K562 (cell line): ENCODE measurements around the gene IP6K2. TPM values are rescaled to one million over a fixed set of nuclear protein-coding genes. Genes with fewer than 3 reads are reported as not detected.

ENCODE experiments used
- BACH1 ChIP-seq: fragments of 200-800 bp; sonication (Bioruptor generic); IDR thresholded peaks from 2 replicates; pipeline ENCODE4 v1.6.1; 2016; ENCODE audit warnings: missing genetic modification characterization, missing compliant biosample characterization
- CBFA2T2 ChIP-seq: fragments of 450-650 bp; conservative IDR thresholded peaks from 2 replicates; pipeline ENCODE4 v1.6.1; 2017; ENCODE audit warnings: mild to moderate bottlenecking
- CBFA2T3 ChIP-seq: fragments of 450-650 bp; IDR thresholded peaks from 2 replicates; pipeline ENCODE4 v1.6.1; 2017
- MAFK ChIP-seq: IDR thresholded peaks from 2 replicates; pipeline ENCODE4 v1.6.1; 2011; ENCODE audit warnings: low read length, improper control_type of control experiment
- NCOR1 ChIP-seq: fragments of 450-650 bp; IDR thresholded peaks from 2 replicates; pipeline ENCODE4 v1.6.1; 2016; ENCODE audit warnings: mild to moderate bottlenecking, moderate library complexity
- NFRKB ChIP-seq: fragments of 450-650 bp; IDR thresholded peaks from 2 replicates; pipeline ENCODE4 v1.6.1; 2016; ENCODE audit warnings: low read depth
- polyA plus RNA-seq, 8 experiments: library from polyadenylated mRNA; depleted of rRNA in 4 of 8; stranded (reverse) in 5 of 8; unstranded in 3 of 8; fragments of >200 nt; fragmentation: Nextera tagmentation in 2 of 8; fragmentation: Illumina TruSeq in 1 of 8; extraction: Ambion mirVana in 2 of 8; extraction: Trizol in 1 of 8; gene quantifications; 2 replicates each; pipeline versions ENCODE4 v1.2.1 to v1.2.3, GENCODE V29; 2011 to 2014; ENCODE audit warnings: inconsistent platforms in 1 of 8, missing spikeins in 1 of 8
- total RNA-seq, 7 experiments: library from RNA; depleted of rRNA in 6 of 7; stranded (reverse); fragments of >200 nt in 6 of 7; fragmentation: Illumina TruSeq in 2 of 7; extraction: Trizol in 2 of 7; gene quantifications; 2 replicates each; pipeline versions ENCODE4 v1.2.1 to v1.2.3, GENCODE V29; 2011 to 2021; ENCODE audit warnings: low replicate concordance in 1 of 7
- TF ChIP-seq, protein P1 (sequence below): fragments of 450-650 bp; IDR thresholded peaks from 2 replicates; pipeline ENCODE4 v1.6.1; 2016; ENCODE audit warnings: low read depth
- TF ChIP-seq, protein P2 (sequence below), 2 experiments: fragments of 450-650 bp; formaldehyde crosslinking in 1 of 2; IDR thresholded peaks; 2 replicates each; pipeline versions ENCODE4 v1.4.0 to v1.6.1; 2014 to 2020; ENCODE audit warnings: mild to moderate bottlenecking in 2 of 2, borderline replicate concordance in 1 of 2, low read depth in 1 of 2
- TF ChIP-seq, protein P3 (sequence below): sonication (generic); formaldehyde crosslinking; IDR thresholded peaks from 2 replicates; pipeline ENCODE4 v1.8.1; 2023; ENCODE audit warnings: mild to moderate bottlenecking, missing genetic modification reagents, moderate library complexity

The IP6K2 gene
- total and polyA plus RNA-seq, 9 of the 15 experiments (the other 6 are each of a cell fraction or from before 2014, with no cell fraction given): 19.6 to 78.1 (median 48.0) TPM

DNA sequence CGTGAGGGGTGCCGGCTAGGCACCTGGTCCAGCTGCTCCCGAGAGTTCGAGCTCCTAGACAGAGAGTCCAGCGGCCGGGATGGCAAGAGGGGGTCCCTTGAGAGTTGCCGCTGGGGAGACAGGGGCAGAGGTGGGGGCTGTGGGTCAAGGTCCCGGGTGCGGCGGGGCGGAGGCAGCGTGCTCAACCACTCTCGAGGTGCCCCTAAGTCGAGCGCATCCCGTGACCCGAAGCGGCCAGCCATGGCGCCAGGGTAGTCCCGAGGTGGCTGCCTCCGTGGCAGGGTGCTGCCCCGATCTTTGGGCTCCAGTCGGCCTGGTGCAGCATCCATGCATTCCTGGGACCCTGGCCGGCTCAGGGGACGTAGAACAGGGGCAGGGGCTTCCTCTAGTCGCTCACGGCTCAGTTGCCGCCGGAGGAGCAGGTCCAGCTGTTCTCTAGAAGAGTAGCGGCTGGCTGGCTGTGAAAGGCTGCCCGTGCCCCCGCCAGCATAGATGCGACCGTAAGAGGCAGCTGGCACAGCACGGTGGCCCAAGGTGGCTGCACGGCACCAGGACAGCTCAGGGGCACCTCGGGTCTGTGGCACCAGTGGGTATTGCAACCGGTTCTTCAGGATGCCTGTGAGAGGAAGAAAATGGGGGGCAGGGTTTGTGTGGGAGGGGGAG, 76.9 kb downstream of the IP6K2 start (continued):
- TF ChIP-seq, protein P1, sequence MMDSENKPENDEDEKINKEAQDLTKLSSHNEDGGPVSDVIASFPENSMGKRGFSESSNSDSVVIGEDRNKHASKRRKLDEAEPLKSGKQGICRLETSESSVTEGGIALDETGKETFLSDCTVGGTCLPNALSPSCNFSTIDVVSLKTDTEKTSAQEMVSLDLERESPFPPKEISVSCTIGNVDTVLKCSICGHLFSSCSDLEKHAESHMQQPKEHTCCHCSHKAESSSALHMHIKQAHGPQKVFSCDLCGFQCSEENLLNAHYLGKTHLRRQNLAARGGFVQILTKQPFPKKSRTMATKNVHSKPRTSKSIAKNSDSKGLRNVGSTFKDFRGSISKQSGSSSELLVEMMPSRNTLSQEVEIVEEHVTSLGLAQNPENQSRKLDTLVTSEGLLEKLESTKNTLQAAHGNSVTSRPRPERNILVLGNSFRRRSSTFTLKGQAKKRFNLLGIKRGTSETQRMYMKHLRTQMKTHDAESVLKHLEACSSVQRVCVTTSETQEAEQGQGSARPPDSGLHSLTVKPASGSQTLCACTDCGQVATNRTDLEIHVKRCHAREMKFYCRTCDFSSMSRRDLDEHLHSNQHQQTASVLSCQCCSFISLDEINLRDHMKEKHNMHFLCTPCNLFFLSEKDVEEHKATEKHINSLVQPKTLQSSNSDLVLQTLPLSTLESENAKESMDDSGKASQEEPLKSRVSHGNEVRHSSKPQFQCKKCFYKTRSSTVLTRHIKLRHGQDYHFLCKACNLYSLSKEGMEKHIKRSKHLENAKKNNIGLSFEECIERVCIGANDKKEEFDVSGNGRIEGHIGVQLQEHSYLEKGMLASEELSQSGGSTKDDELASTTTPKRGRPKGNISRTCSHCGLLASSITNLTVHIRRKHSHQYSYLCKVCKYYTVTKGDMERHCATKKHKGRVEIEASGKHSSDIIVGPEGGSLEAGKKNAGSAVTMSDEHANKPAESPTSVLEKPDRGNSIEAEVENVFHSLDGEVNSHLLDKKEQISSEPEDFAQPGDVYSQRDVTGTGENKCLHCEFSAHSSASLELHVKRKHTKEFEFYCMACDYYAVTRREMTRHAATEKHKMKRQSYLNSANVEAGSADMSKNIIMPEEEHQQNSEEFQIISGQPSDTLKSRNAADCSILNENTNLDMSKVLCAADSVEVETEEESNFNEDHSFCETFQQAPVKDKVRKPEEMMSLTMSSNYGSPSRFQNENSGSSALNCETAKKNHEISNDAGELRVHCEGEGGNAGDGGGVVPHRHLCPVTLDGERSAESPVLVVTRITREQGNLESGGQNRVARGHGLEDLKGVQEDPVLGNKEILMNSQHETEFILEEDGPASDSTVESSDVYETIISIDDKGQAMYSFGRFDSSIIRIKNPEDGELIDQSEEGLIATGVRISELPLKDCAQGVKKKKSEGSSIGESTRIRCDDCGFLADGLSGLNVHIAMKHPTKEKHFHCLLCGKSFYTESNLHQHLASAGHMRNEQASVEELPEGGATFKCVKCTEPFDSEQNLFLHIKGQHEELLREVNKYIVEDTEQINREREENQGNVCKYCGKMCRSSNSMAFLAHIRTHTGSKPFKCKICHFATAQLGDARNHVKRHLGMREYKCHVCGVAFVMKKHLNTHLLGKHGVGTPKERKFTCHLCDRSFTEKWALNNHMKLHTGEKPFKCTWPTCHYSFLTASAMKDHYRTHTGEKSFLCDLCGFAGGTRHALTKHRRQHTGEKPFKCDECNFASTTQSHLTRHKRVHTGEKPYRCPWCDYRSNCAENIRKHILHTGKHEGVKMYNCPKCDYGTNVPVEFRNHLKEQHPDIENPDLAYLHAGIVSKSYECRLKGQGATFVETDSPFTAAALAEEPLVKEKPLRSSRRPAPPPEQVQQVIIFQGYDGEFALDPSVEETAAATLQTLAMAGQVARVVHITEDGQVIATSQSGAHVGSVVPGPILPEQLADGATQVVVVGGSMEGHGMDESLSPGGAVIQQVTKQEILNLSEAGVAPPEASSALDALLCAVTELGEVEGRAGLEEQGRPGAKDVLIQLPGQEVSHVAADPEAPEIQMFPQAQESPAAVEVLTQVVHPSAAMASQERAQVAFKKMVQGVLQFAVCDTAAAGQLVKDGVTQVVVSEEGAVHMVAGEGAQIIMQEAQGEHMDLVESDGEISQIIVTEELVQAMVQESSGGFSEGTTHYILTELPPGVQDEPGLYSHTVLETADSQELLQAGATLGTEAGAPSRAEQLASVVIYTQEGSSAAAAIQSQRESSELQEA: no peak
- TF ChIP-seq BACH1 (tag) (no peak), CBFA2T3 (no peak), NFRKB (no peak), NCOR1 (no peak), CBFA2T2 (no peak), MAFK (no peak)
- TF ChIP-seq, protein P2, sequence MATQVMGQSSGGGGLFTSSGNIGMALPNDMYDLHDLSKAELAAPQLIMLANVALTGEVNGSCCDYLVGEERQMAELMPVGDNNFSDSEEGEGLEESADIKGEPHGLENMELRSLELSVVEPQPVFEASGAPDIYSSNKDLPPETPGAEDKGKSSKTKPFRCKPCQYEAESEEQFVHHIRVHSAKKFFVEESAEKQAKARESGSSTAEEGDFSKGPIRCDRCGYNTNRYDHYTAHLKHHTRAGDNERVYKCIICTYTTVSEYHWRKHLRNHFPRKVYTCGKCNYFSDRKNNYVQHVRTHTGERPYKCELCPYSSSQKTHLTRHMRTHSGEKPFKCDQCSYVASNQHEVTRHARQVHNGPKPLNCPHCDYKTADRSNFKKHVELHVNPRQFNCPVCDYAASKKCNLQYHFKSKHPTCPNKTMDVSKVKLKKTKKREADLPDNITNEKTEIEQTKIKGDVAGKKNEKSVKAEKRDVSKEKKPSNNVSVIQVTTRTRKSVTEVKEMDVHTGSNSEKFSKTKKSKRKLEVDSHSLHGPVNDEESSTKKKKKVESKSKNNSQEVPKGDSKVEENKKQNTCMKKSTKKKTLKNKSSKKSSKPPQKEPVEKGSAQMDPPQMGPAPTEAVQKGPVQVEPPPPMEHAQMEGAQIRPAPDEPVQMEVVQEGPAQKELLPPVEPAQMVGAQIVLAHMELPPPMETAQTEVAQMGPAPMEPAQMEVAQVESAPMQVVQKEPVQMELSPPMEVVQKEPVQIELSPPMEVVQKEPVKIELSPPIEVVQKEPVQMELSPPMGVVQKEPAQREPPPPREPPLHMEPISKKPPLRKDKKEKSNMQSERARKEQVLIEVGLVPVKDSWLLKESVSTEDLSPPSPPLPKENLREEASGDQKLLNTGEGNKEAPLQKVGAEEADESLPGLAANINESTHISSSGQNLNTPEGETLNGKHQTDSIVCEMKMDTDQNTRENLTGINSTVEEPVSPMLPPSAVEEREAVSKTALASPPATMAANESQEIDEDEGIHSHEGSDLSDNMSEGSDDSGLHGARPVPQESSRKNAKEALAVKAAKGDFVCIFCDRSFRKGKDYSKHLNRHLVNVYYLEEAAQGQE (IDR thresholded peaks at IDR 0.05; ENCODE audit: borderline replicate concordance): no peak
- TF ChIP-seq, protein P2 (CRISPR knock-in tag; IDR thresholded peaks at IDR 0.05; ENCODE audit: low read depth): no peak
- TF ChIP-seq, protein P3, sequence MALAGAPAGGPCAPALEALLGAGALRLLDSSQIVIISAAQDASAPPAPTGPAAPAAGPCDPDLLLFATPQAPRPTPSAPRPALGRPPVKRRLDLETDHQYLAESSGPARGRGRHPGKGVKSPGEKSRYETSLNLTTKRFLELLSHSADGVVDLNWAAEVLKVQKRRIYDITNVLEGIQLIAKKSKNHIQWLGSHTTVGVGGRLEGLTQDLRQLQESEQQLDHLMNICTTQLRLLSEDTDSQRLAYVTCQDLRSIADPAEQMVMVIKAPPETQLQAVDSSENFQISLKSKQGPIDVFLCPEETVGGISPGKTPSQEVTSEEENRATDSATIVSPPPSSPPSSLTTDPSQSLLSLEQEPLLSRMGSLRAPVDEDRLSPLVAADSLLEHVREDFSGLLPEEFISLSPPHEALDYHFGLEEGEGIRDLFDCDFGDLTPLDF: no peak
